Measurements from ENCODE around the gene WNK2.

GRCh38 chr9:93212409-93212808 lies 28.5 kb downstream of the WNK2 start:
- no peak for TF ChIP-seq CTCF (IDR thresholded peaks at IDR 0.05)
- TF ChIP-seq POLR2A (IDR thresholded peaks at IDR 0.05) = no peak
